K562 (cell line): ENCODE measurements around the gene HEATR9. TPM values are rescaled to one million over a fixed set of nuclear protein-coding genes. Genes with fewer than 3 reads are reported as not detected.

Experiments
- ATAC-seq: fragments of 200-7000 bp; cut with Tn5 transposase; 3 replicates; pipeline ENCODE4 v1.9.1; 2020; ENCODE audit warnings: moderate library complexity
- BruUV-seq: library from RNA; stranded (reverse); fragments of 400-500 nt; replicated peaks from 2 replicates; lab custom pipeline; 2021; lab: Mats Ljungman, UMichigan
- CTCF ChIA-PET: fragments of 300-600 bp; formaldehyde crosslinking; extraction: SDS; loops from one replicate; lab custom pipeline; 2021; ENCODE audit warnings: low intra/inter-chr PET ratio; lab: Yijun Ruan, JAX
- POLR2A ChIA-PET: fragments of 300-600, 350-650 bp; sonication (Branson Sonifier 250); formaldehyde crosslinking; extraction: SDS; loops from one replicate; lab custom pipeline; 2021; ENCODE audit warnings: antibody characterized with exemption, inconsistent platforms; lab: Yijun Ruan, JAX
- DNase-seq, 4 experiments: peaks; one replicate each; pipeline versions ENCODE4 v3.0.0 to v3.0.0-alpha.2; 2011 to 2018; ENCODE audit warnings: low spot score in 3 of 4, mixed read lengths in 3 of 4; ENCODE audit errors: extremely low read depth in 1 of 4
- FAIRE-seq: peaks from 2 replicates; lab custom pipeline; 2011; peaks lifted over from hg19 to GRCh38; lab: Jason Lieb, UNC
- H2AFZ ChIP-seq: 2 replicates; pipeline ENCODE4 v1.6.0; 2011; ENCODE audit warnings: low read depth, low read length, control low read depth, inconsistent platforms
- H3K27ac ChIP-seq: fragments of 200-600 bp; 3 replicates; pipeline ENCODE4 v1.8.0; 2011; ENCODE audit warnings: low read depth, mild to moderate bottlenecking, control low read depth, inconsistent platforms, low read length, moderate library complexity, mixed read lengths; ENCODE audit errors: extremely low read depth
- H3K27me3 ChIP-seq, 2 experiments: fragments of 300-600 bp in 1 of 2; 2 replicates in 1 of 2; 3 replicates in 1 of 2; pipeline versions ENCODE4 v1.6.0 to v1.8.0; 2011; ENCODE audit warnings: inconsistent platforms in 2 of 2, low read length in 2 of 2, mild to moderate bottlenecking in 1 of 2, mixed read lengths in 1 of 2, moderate library complexity in 1 of 2; ENCODE audit not compliant: control insufficient read depth in 2 of 2, insufficient read depth in 2 of 2
- H3K36me3 ChIP-seq: fragments of 300-600 bp; 3 replicates; pipeline ENCODE4 v1.8.0; 2011; ENCODE audit warnings: mild to moderate bottlenecking, low read length, inconsistent platforms; ENCODE audit not compliant: control insufficient read depth, insufficient read depth
- H3K4me1 ChIP-seq, 2 experiments: fragments of 200-600 bp in 1 of 2; replicated peaks in 1 of 2; 2 replicates in 1 of 2; 3 replicates in 1 of 2; pipeline versions ENCODE4 v1.5.1 to v1.8.0; 2011; ENCODE audit warnings: inconsistent platforms in 2 of 2, low read length in 2 of 2, mild to moderate bottlenecking in 1 of 2, mixed read lengths in 1 of 2, moderate library complexity in 1 of 2; ENCODE audit not compliant: control insufficient read depth in 2 of 2, insufficient read depth in 2 of 2
- H3K4me2 ChIP-seq: 2 replicates; pipeline ENCODE4 v1.6.1; 2011; ENCODE audit warnings: low read length, control low read depth, inconsistent platforms, mixed read lengths; ENCODE audit not compliant: insufficient read depth
- H3K4me3 ChIP-seq: fragments of 200-600 bp; sonication (generic), shearing (Covaris generic); 2 replicates; pipeline ENCODE4 v1.5.1; 2016; ENCODE audit warnings: control low read depth, inconsistent platforms
- H3K79me2 ChIP-seq: fragments of 200-600 bp; 3 replicates; pipeline ENCODE4 v1.8.0; 2011; ENCODE audit warnings: low read length, inconsistent platforms; ENCODE audit not compliant: control insufficient read depth, insufficient read depth
- H3K9ac ChIP-seq, 2 experiments: 2 replicates each; pipeline versions ENCODE4 v1.6.0 to v1.6.1; 2011; ENCODE audit warnings: low read depth in 2 of 2, low read length in 2 of 2, control low read depth in 1 of 2, inconsistent platforms in 1 of 2, mild to moderate bottlenecking in 1 of 2, mixed read lengths in 1 of 2; ENCODE audit not compliant: insufficient read depth in 1 of 2
- H3K9me1 ChIP-seq: one replicate; pipeline ENCODE4 v1.6.0; 2011; ENCODE audit warnings: inconsistent platforms, mild to moderate bottlenecking, low read length, moderate library complexity; ENCODE audit not compliant: control insufficient read depth, insufficient read depth
- H3K9me3 ChIP-seq: replicated peaks from 2 replicates; pipeline ENCODE4 v1.5.1; 2011; ENCODE audit warnings: low read depth, low read length, inconsistent platforms; ENCODE audit not compliant: control insufficient read depth, insufficient read depth
- H4K20me1 ChIP-seq: replicated peaks from 2 replicates; pipeline ENCODE4 v1.6.1; 2011; ENCODE audit warnings: low read length, inconsistent platforms, mixed read lengths; ENCODE audit not compliant: control insufficient read depth, insufficient read depth
- FOXK1 ChIP-seq: sonication (generic); formaldehyde crosslinking; IDR thresholded peaks from 2 replicates; pipeline ENCODE4 v1.8.0; 2022; ENCODE audit warnings: missing genetic modification reagents, mild to moderate bottlenecking, borderline replicate concordance
- FOXO4 ChIP-seq: fragments of 450-650 bp; formaldehyde crosslinking; IDR thresholded peaks from 2 replicates; pipeline ENCODE4 v1.4.0; 2020; ENCODE audit warnings: mild to moderate bottlenecking, moderate library complexity
- KLF6 ChIP-seq: fragments of 250-450 bp; sonication (Bioruptor Pico); IDR thresholded peaks from 2 replicates; pipeline ENCODE4 v1.4.0; 2020; ENCODE audit warnings: mild to moderate bottlenecking, moderate library complexity, borderline replicate concordance
- MAFK ChIP-seq: IDR thresholded peaks from 2 replicates; pipeline ENCODE4 v1.6.1; 2011; ENCODE audit warnings: low read length, improper control_type of control experiment
- NFE2L1 ChIP-seq: fragments of 450-650 bp; IDR thresholded peaks from 2 replicates; pipeline ENCODE4 v1.6.1; 2016; ENCODE audit warnings: missing genetic modification characterization, low read depth, mild to moderate bottlenecking, missing compliant biosample characterization, moderate library complexity, borderline replicate concordance
- PATZ1 ChIP-seq: fragments of 250-450 bp; sonication (Bioruptor Pico); IDR thresholded peaks from 2 replicates; pipeline ENCODE4 v1.5.0; 2020; ENCODE audit warnings: mild to moderate bottlenecking, borderline replicate concordance
- SETDB1 ChIP-seq: IDR thresholded peaks from one replicate; pipeline ENCODE4 v1.6.1; 2012; ENCODE audit warnings: low read length, control low read depth, inconsistent platforms
- SRSF7 ChIP-seq: fragments of 200-400 bp; formaldehyde crosslinking; optimal IDR thresholded peaks from 2 replicates; pipeline ENCODE3; 2017; ENCODE audit warnings: mild to moderate bottlenecking, low read depth, low read length
- ZNF41 ChIP-seq: fragments of 250-450 bp; sonication (Bioruptor Pico); conservative IDR thresholded peaks from 2 replicates; pipeline ENCODE4 v1.4.0; 2020; ENCODE audit warnings: mild to moderate bottlenecking
- ZSCAN32 ChIP-seq: fragments of 450-650 bp; formaldehyde crosslinking; IDR thresholded peaks from 2 replicates; pipeline ENCODE4 v1.4.0; 2020; ENCODE audit warnings: mild to moderate bottlenecking, moderate library complexity
- WGBS: fragments of 100-300 bp; shearing (Covaris generic); methylation state at CpG from one replicate; pipeline ENCODE4 v1.1.6; 2016; ENCODE audit warnings: low coverage, mixed read lengths; ENCODE audit not compliant: insufficient coverage; ENCODE audit errors: missing lambda C conversion rate; 5-methylcytosine and 5-hydroxymethylcytosine counted together
- in situ Hi-C: fragments of 300-500 bp; cut with MboI; formaldehyde crosslinking; loops from 4 replicates; pipeline ENCODE4 v1.15.0; 2018; ENCODE audit warnings: inconsistent platforms, mixed read lengths
- intact Hi-C: fragments of 100-400 bp; cut with micrococcal nuclease; formaldehyde crosslinking; loops from 2 replicates; pipeline ENCODE4 v1.14.2; 2022
- polyA plus RNA-seq, 8 experiments: library from polyadenylated mRNA; depleted of rRNA in 4 of 8; stranded (reverse) in 5 of 8; unstranded in 3 of 8; fragments of >200 nt; fragmentation: Nextera tagmentation in 2 of 8; fragmentation: Illumina TruSeq in 1 of 8; extraction: Ambion mirVana in 2 of 8; extraction: Trizol in 1 of 8; gene quantifications; 2 replicates each; pipeline versions ENCODE4 v1.2.1 to v1.2.3, GENCODE V29; 2011 to 2014; ENCODE audit warnings: inconsistent platforms in 1 of 8, missing spikeins in 1 of 8
- total RNA-seq, 7 experiments: library from RNA; depleted of rRNA in 6 of 7; stranded (reverse); fragments of >200 nt in 6 of 7; fragmentation: Illumina TruSeq in 2 of 7; extraction: Trizol in 2 of 7; gene quantifications; 2 replicates each; pipeline versions ENCODE4 v1.2.1 to v1.2.3, GENCODE V29; 2011 to 2021; ENCODE audit warnings: low replicate concordance in 1 of 7

HEATR9 gene
- total and polyA plus RNA-seq, 9 of the 15 experiments (the other 6 are each of a cell fraction or from before 2014, with no cell fraction given): not detected

GRCh38 chr17:35841101-35841500 lies 27.6 kb downstream of the HEATR9 start:
- no peaks in the 10 kb centered on the region for H4K20me1 ChIP-seq
- no peaks in the 10 kb centered on the region for H3K79me2 ChIP-seq
- 76% methylated on average over 3 of the region's 3 CpGs for WGBS
- H2AFZ ChIP-seq: no peak overlapping the region
- no peaks in the 10 kb centered on the region for H3K9me3 ChIP-seq
- H3K4me1 ChIP-seq: no peaks in the 10 kb centered on the region
- H3K27me3 ChIP-seq: no peaks in the 10 kb centered on the region
- peaks cover 90% of the 10 kb centered on the region for H3K36me3 ChIP-seq
- ChIA-PET CTCF (no interaction called here), POLR2A (interaction anchor here (0.6 to 1.3 kb wide), 2 partner anchors 9 to 248 kb away, joined by 3 to 4 read pairs; no protein-coding TSS in a partner anchor)
- no peak overlapping the region for H3K9ac ChIP-seq
- TF ChIP-seq ZSCAN32: no peak
- no peak for TF ChIP-seq NFE2L1 (tag)
- no peak for TF ChIP-seq FOXO4 (CRISPR knock-in tag)
- no peak for TF ChIP-seq ZNF41 (CRISPR knock-in tag)
- no peak for TF ChIP-seq KLF6 (CRISPR knock-in tag)
- no peak for TF ChIP-seq PATZ1 (CRISPR knock-in tag)
- no peak for TF ChIP-seq FOXK1 (CRISPR knock-in tag)
- TF ChIP-seq SRSF7: no peak
- no peak for TF ChIP-seq MAFK
- no peak for TF ChIP-seq SETDB1
- H3K4me2 ChIP-seq: no peak overlapping the region
- FAIRE-seq: no peak
- H3K9me1 ChIP-seq: no peaks in the 10 kb centered on the region
- intact Hi-C loops: loop anchor here (10.0 kb wide), 1 partner anchor 234 kb away; no protein-coding TSS in a partner anchor
- H3K4me3 ChIP-seq: no peak overlapping the region
- in situ Hi-C loops: no loop called here
- H3K27ac ChIP-seq: no peak overlapping the region
- no peak for DNase-seq
- no peak for ATAC-seq
- no TSS peak for BruUV-seq
